Lower lobe of right lung (tissue), 2 donors: ENCODE data around the gene PCP2. TPM values are rescaled to one million over a fixed set of nuclear protein-coding genes. Genes with fewer than 3 reads are reported as not detected.

Experiments
- ATAC-seq, 2 donors: fragments of 200-7000 bp; cut with Tn5 transposase; one replicate each; pipeline ENCODE4 v1.9.1; 2020 to 2022; ENCODE audit warnings: mild to moderate bottlenecking in 2 of 2, moderate library complexity in 2 of 2
- DNase-seq: peaks from one replicate; pipeline ENCODE4 v3.0.0-alpha.2; 2020
- H3K27ac ChIP-seq: fragments of 200-600 bp; one replicate; pipeline ENCODE4 v1.8.0; 2022
- H3K27me3 ChIP-seq: fragments of 200-600 bp; one replicate; pipeline ENCODE4 v1.8.0; 2022; ENCODE audit warnings: low read depth
- H3K36me3 ChIP-seq: fragments of 200-600 bp; one replicate; pipeline ENCODE4 v1.8.0; 2022; ENCODE audit warnings: mild to moderate bottlenecking
- H3K4me1 ChIP-seq: fragments of 200-600 bp; one replicate; pipeline ENCODE4 v1.8.0; 2022
- H3K4me3 ChIP-seq: fragments of 200-600 bp; one replicate; pipeline ENCODE4 v1.8.0; 2022; ENCODE audit warnings: mild to moderate bottlenecking
- H3K9me3 ChIP-seq: fragments of 200-600 bp; one replicate; pipeline ENCODE4 v1.8.0; 2022
- CTCF ChIP-seq: fragments of 200-600 bp; IDR thresholded peaks from one replicate; pipeline ENCODE4 v1.8.0; 2022; ENCODE audit warnings: antibody characterized with exemption, mild to moderate bottlenecking
- intact Hi-C: fragments of 100-400 bp; cut with DNase I; formaldehyde crosslinking; loops from one replicate; pipeline ENCODE4 v1.11.0; 2022
- total RNA-seq: library from RNA; stranded (reverse); fragmentation: NEBNext Ultra II Directional; extraction: Animal tissue kit (Norgen Biotek cat#: 25700); gene quantifications from one replicate; pipeline ENCODE4 v1.2.1, GENCODE V29; 2021
- donor health status: DM: no; HTN: yes; CAD: no; lungs with severe emphysema.

The PCP2 gene
- total RNA-seq, 1 donor from 2014 or later, result 3.5 TPM

- DNase-seq (peak; percentile 96), ATAC-seq (peak; percentile 97 to 98)
- no peak for TF ChIP-seq CTCF
- H3K9me3 ChIP-seq, result no peaks in the 10 kb centered on the region
- intact Hi-C loops, result no loop called here
- H3K36me3 ChIP-seq, result peaks cover 41% of the 10 kb centered on the region
- peak within 1 kb of the TSS; percentile 100 for H3K4me3 ChIP-seq
- H3K27me3 ChIP-seq, result no peaks in the 10 kb centered on the region
- H3K27ac ChIP-seq, result peak within 1 kb of the TSS; percentile 93
- peaks cover 31% of the 10 kb centered on the region for H3K4me1 ChIP-seq
Measured at GRCh38 chr19:7629347-7630054, 4.0 kb downstream of the PCP2 start, which contains the start of the genes PET100 and XAB2. TSS of gene PET100 (plus strand) at chr19:7629793. CDS start at chr19:7629834, 41 bp downstream. TSS of gene XAB2 (minus strand) at chr19:7629545. CDS start at chr19:7629527, 18 bp downstream.

- Histone ChIP-seq H3K27ac (peak overlapping the region; percentile 93), H3K9me3 (no peaks in the 10 kb centered on the region), H3K4me3 (peak overlapping the region; percentile 100), H3K36me3 (peaks cover 49% of the 10 kb centered on the region), H3K4me1 (peaks cover 31% of the 10 kb centered on the region), H3K27me3 (no peaks in the 10 kb centered on the region)
- no peak for DNase-seq
- no peak for ATAC-seq
- intact Hi-C loops, result no loop called here
- TF ChIP-seq CTCF, result no peak
Measured at GRCh38 chr19:7628589-7629311, 4.8 kb downstream of the PCP2 start.

GRCh38 chr19:7627166-7627565 lies 6.4 kb downstream of the PCP2 start:
- Histone ChIP-seq H3K4me1 (peaks cover 31% of the 10 kb centered on the region), H3K27me3 (no peaks in the 10 kb centered on the region), H3K27ac (no peak overlapping the region), H3K36me3 (peaks cover 57% of the 10 kb centered on the region), H3K4me3 (no peak overlapping the region), H3K9me3 (no peaks in the 10 kb centered on the region)
- DNase-seq (no peak), ATAC-seq (no peak)
- TF ChIP-seq CTCF, result no peak
- intact Hi-C loops, result no loop called here

GRCh38 chr19:7625763-7626372 lies 7.7 kb downstream of the PCP2 start:
- Histone ChIP-seq H3K27me3 (no peaks in the 10 kb centered on the region), H3K4me3 (no peak overlapping the region), H3K9me3 (no peaks in the 10 kb centered on the region), H3K36me3 (peaks cover 65% of the 10 kb centered on the region), H3K27ac (no peak overlapping the region), H3K4me1 (peaks cover 27% of the 10 kb centered on the region)
- ATAC-seq (no peak), DNase-seq (no peak)
- intact Hi-C loops, result no loop called here
- TF ChIP-seq CTCF, result no peak

DNA sequence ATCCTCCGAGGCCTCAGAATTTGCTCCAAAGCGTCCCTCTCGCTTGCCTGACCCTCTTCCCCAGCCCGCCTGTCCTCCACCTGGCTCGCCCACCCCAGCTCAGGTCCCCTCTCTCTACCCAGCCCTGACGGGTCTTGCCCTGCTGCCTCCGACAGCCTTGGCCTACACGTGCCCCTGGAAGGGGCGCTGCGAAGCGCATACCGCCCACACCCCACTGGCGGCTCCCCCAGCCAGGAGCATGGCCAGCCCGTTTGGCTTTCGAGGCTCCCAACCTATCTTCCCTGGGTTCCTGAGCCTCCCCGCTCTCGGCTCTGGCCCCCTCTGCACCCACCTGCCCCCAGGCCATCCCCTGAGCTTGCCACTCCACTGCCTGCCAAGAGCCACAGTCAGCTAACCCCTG lies 8.7 kb downstream of the PCP2 start:
- no peaks in the 10 kb centered on the region for H3K9me3 ChIP-seq
- no peak for DNase-seq
- no peak overlapping the region for H3K4me3 ChIP-seq
- peaks cover 76% of the 10 kb centered on the region for H3K36me3 ChIP-seq
- TF ChIP-seq CTCF, result no peak
- H3K4me1 ChIP-seq, result peaks cover 27% of the 10 kb centered on the region
- intact Hi-C loops, result no loop called here
- no peaks in the 10 kb centered on the region for H3K27me3 ChIP-seq
- ATAC-seq, result no peak
- H3K27ac ChIP-seq, result no peak overlapping the region
